H1 (cell line): ENCODE measurements around the gene STK32C. TPM values are rescaled to one million over a fixed set of nuclear protein-coding genes. Genes with fewer than 3 reads are reported as not detected.

Source experiments
- CTCF ChIA-PET: fragments of 300-600 bp; sonication (Branson Sonifier 250); formaldehyde crosslinking; loops from one replicate; lab custom pipeline; 2021; ENCODE audit not compliant: partially characterized antibody; lab: Charles Lee
- POLR2A ChIA-PET: fragments of 300-600 bp; sonication (Branson Sonifier 250); formaldehyde crosslinking; loops from one replicate; lab custom pipeline; 2021; ENCODE audit warnings: inconsistent platforms; ENCODE audit not compliant: partially characterized antibody; lab: Charles Lee
- DNase-seq, 2 experiments: peaks; one replicate each; pipeline versions ENCODE4 v3.0.0 to v3.0.0-alpha.2; 2010 to 2022; ENCODE audit warnings: low spot score in 2 of 2, low read depth in 1 of 2, mixed read lengths in 1 of 2
- FAIRE-seq: peaks from 2 replicates; lab custom pipeline; 2011; peaks lifted over from hg19 to GRCh38; lab: Jason Lieb, UNC
- H2AFZ ChIP-seq: 2 replicates; pipeline ENCODE4 v1.8.1; 2012; ENCODE audit warnings: low read length, inconsistent platforms
- H2AK5ac ChIP-seq: 2 replicates; pipeline ENCODE4 v1.6.1; 2013; ENCODE audit warnings: low read depth, low read length
- H2BK120ac ChIP-seq: replicated peaks from 2 replicates; pipeline ENCODE3; 2013; ENCODE audit warnings: low read depth, low read length, inconsistent platforms
- H2BK12ac ChIP-seq: 2 replicates; pipeline ENCODE4 v1.6.1; 2013; ENCODE audit warnings: low read depth, low read length
- H2BK15ac ChIP-seq: 2 replicates; pipeline ENCODE4 v1.6.1; 2013; ENCODE audit warnings: low read length
- H2BK20ac ChIP-seq: 2 replicates; pipeline ENCODE4 v1.6.1; 2013; ENCODE audit warnings: low read length
- H2BK5ac ChIP-seq: 2 replicates; pipeline ENCODE4 v1.6.1; 2013; ENCODE audit warnings: low read depth, low read length
- H3K14ac ChIP-seq: 2 replicates; pipeline ENCODE4 v1.6.1; 2013; ENCODE audit warnings: inconsistent platforms; ENCODE audit not compliant: insufficient read length
- H3K18ac ChIP-seq: 2 replicates; pipeline ENCODE4 v1.6.1; 2013; ENCODE audit warnings: low read length; ENCODE audit errors: extremely low read depth
- H3K23ac ChIP-seq: 2 replicates; pipeline ENCODE4 v1.6.1; 2013; ENCODE audit warnings: inconsistent platforms; ENCODE audit not compliant: insufficient read length
- H3K23me2 ChIP-seq: 2 replicates; pipeline ENCODE4 v1.6.1; 2013; ENCODE audit warnings: low read depth, low read length
- H3K27ac ChIP-seq: 2 replicates; pipeline ENCODE4 v1.6.1; 2011; ENCODE audit warnings: low read depth, low read length, inconsistent platforms
- H3K27me3 ChIP-seq, 4 experiments: replicated peaks in 1 of 4; 1 replicate in 1 of 4; 2 replicates in 3 of 4; pipeline versions ENCODE4 v1.6.1 to v1.8.1; 2011 to 2013; ENCODE audit warnings: low read length in 3 of 4, mild to moderate bottlenecking in 3 of 4, inconsistent platforms in 2 of 4, mixed read lengths in 2 of 4, moderate library complexity in 1 of 4; ENCODE audit not compliant: control insufficient read depth in 3 of 4, insufficient read depth in 3 of 4; ENCODE audit errors: extremely low read depth in 1 of 4
- H3K36me3 ChIP-seq, 4 experiments: 2 replicates each; pipeline versions ENCODE4 v1.6.1 to v1.8.1; 2011 to 2013; ENCODE audit warnings: mild to moderate bottlenecking in 4 of 4, low read length in 3 of 4, moderate library complexity in 2 of 4, control low read depth in 1 of 4, inconsistent platforms in 1 of 4; ENCODE audit not compliant: insufficient read depth in 4 of 4, control insufficient read depth in 2 of 4
- H3K4ac ChIP-seq: replicated peaks from 2 replicates; pipeline ENCODE3; 2013; ENCODE audit warnings: low read length, low read depth, mixed read lengths, inconsistent platforms; ENCODE audit not compliant: insufficient read length
- H3K4me1 ChIP-seq, 4 experiments: replicated peaks in 1 of 4; 1 replicate in 1 of 4; 2 replicates in 3 of 4; pipeline versions ENCODE4 v1.6.1 to v1.8.1; 2011 to 2013; ENCODE audit warnings: low read length in 3 of 4, inconsistent platforms in 2 of 4, mixed read lengths in 1 of 4; ENCODE audit not compliant: insufficient read depth in 4 of 4, control insufficient read depth in 3 of 4
- H3K4me2 ChIP-seq, 2 experiments: 2 replicates each; pipeline versions ENCODE4 v1.6.1 to v1.8.1; 2011 to 2013; ENCODE audit warnings: low read depth in 2 of 2, low read length in 2 of 2, control low read depth in 1 of 2, inconsistent platforms in 1 of 2, mild to moderate bottlenecking in 1 of 2; ENCODE audit not compliant: insufficient read depth in 1 of 2
- H3K4me3 ChIP-seq, 4 experiments: fragments of 200-600, 300-600 bp in 1 of 4; sonication (generic), shearing (Covaris generic), sonication (Bioruptor Twin) in 1 of 4; 2 replicates each; pipeline versions ENCODE4 v1.5.1 to v1.8.1; 2011 to 2016; ENCODE audit warnings: low read length in 4 of 4, low read depth in 3 of 4, control low read depth in 2 of 4, inconsistent platforms in 2 of 4, mild to moderate bottlenecking in 2 of 4, mixed read lengths in 1 of 4, moderate library complexity in 1 of 4; ENCODE audit not compliant: insufficient read depth in 2 of 4; ENCODE audit errors: extremely low read depth in 1 of 4
- H3K56ac ChIP-seq: replicated peaks from 2 replicates; pipeline ENCODE3; 2013; ENCODE audit warnings: low read depth, mild to moderate bottlenecking, mixed read lengths, low read length, inconsistent platforms; ENCODE audit not compliant: insufficient read length
- H3K79me1 ChIP-seq: 2 replicates; pipeline ENCODE4 v1.6.1; 2013; ENCODE audit warnings: low read depth, low read length, control low read depth
- H3K79me2 ChIP-seq, 2 experiments: 2 replicates each; pipeline versions ENCODE4 v1.6.1 to v1.8.1; 2012 to 2013; ENCODE audit warnings: low read length in 2 of 2, mild to moderate bottlenecking in 2 of 2, inconsistent platforms in 1 of 2; ENCODE audit not compliant: insufficient read depth in 2 of 2, control insufficient read depth in 1 of 2
- H3K9ac ChIP-seq, 4 experiments: replicated peaks in 1 of 4; 1 replicate in 1 of 4; 2 replicates in 3 of 4; pipeline versions ENCODE4 v1.6.1 to v1.8.1; 2011 to 2013; ENCODE audit warnings: low read depth in 3 of 4, low read length in 3 of 4, control low read depth in 2 of 4, mild to moderate bottlenecking in 2 of 4, moderate library complexity in 2 of 4, inconsistent platforms in 1 of 4; ENCODE audit errors: extremely low read depth in 1 of 4
- H3K9me3 ChIP-seq, 2 experiments: 2 replicates each; pipeline versions ENCODE4 v1.6.1 to v1.8.1; 2012 to 2013; ENCODE audit warnings: mild to moderate bottlenecking in 2 of 2, moderate library complexity in 2 of 2, control low read depth in 1 of 2, inconsistent platforms in 1 of 2, low read depth in 1 of 2, low read length in 1 of 2, mixed read lengths in 1 of 2; ENCODE audit not compliant: insufficient read depth in 2 of 2
- H4K20me1 ChIP-seq, 2 experiments: replicated peaks in 1 of 2; 2 replicates each; pipeline versions ENCODE3 to v1.8.1; 2011 to 2013; ENCODE audit warnings: inconsistent platforms in 2 of 2, low read length in 2 of 2, mild to moderate bottlenecking in 1 of 2; ENCODE audit not compliant: insufficient read depth in 2 of 2, control insufficient read depth in 1 of 2
- H4K5ac ChIP-seq: 2 replicates; pipeline ENCODE4 v1.6.1; 2013; ENCODE audit warnings: low read length, low read depth, mixed read lengths, inconsistent platforms; ENCODE audit not compliant: insufficient read length
- H4K8ac ChIP-seq: 2 replicates; pipeline ENCODE4 v1.8.0; 2013; ENCODE audit warnings: mild to moderate bottlenecking, moderate library complexity, low read length, inconsistent platforms; ENCODE audit not compliant: insufficient read depth; ENCODE audit errors: extremely low read depth
- H4K91ac ChIP-seq: replicated peaks from 2 replicates; pipeline ENCODE3; 2013; ENCODE audit warnings: low read length, mixed read lengths, inconsistent platforms; ENCODE audit not compliant: insufficient read length
- BRCA1 ChIP-seq: IDR thresholded peaks from 2 replicates; pipeline ENCODE4 v1.6.1; 2012; ENCODE audit warnings: low read depth, low read length, improper control_type of control experiment
- CEBPB ChIP-seq: IDR thresholded peaks from 2 replicates; pipeline ENCODE4 v1.6.1; 2012; ENCODE audit warnings: low read depth, low read length
- CREB1 ChIP-seq: IDR thresholded peaks from 2 replicates; pipeline ENCODE4 v1.6.1; 2012; ENCODE audit warnings: inconsistent platforms
- CTBP2 ChIP-seq: IDR thresholded peaks from 2 replicates; pipeline ENCODE4 v1.7.0; 2011; ENCODE audit warnings: borderline replicate concordance, mild to moderate bottlenecking, moderate library complexity, mixed read lengths, low read length; ENCODE audit not compliant: insufficient read depth, insufficient read length
- EGR1 ChIP-seq: IDR thresholded peaks from 2 replicates; pipeline ENCODE4 v1.6.1; 2011; ENCODE audit warnings: low read depth, low read length, borderline replicate concordance
- HDAC6 ChIP-seq: IDR thresholded peaks from one replicate; pipeline ENCODE4 v1.7.1; 2012; ENCODE audit warnings: low read depth, mild to moderate bottlenecking, inconsistent platforms, low read length, moderate library complexity
- SIX5 ChIP-seq: IDR thresholded peaks from 2 replicates; pipeline ENCODE4 v1.6.1; 2011; ENCODE audit warnings: mild to moderate bottlenecking, low read depth, low read length
- SP1 ChIP-seq: IDR thresholded peaks from 2 replicates; pipeline ENCODE4 v1.6.1; 2011; ENCODE audit warnings: low read depth, low read length
- SRF ChIP-seq: IDR thresholded peaks from 2 replicates; pipeline ENCODE4 v1.6.1; 2011; ENCODE audit warnings: mild to moderate bottlenecking, low read depth, low read length, moderate library complexity
- YY1 ChIP-seq: IDR thresholded peaks from 2 replicates; pipeline ENCODE4 v1.6.1; 2011; ENCODE audit warnings: low read depth, mild to moderate bottlenecking, low read length
- WGBS, 2 experiments: shearing (Covaris generic) in 1 of 2; methylation state at CpG; one replicate each; pipeline versions ENCODE4 v1.1.6 to v1.1.7; 2013 to 2015; ENCODE audit warnings: low lambda C conversion rate in 2 of 2, mixed read lengths in 2 of 2, inconsistent platforms in 1 of 2, low coverage in 1 of 2, missing lambda C conversion rate in 1 of 2; ENCODE audit not compliant: insufficient replicate concordance in 2 of 2, insufficient coverage in 1 of 2, insufficient read length in 1 of 2; ENCODE audit errors: extremely low coverage in 1 of 2, missing lambda C conversion rate in 1 of 2; 5-methylcytosine and 5-hydroxymethylcytosine counted together
- polyA plus RNA-seq, 7 experiments: library from polyadenylated mRNA; depleted of rRNA in 3 of 7; stranded (reverse) in 5 of 7; unstranded in 2 of 7; fragments of >200 nt in 5 of 7; fragments of 200-250 nt in 2 of 7; gene quantifications; 1 replicate in 5 of 7; 2 replicates in 1 of 7; 4 replicates in 1 of 7; pipeline versions ENCODE4 v1.2.1 to v1.2.3, GENCODE V29; 2011 to 2013; ENCODE audit warnings: missing spikeins in 2 of 7, mixed read lengths in 2 of 7
- total RNA-seq: library from RNA; stranded (reverse); fragmentation: NEBNext Ultra II Directional; extraction: Animal tissue kit (Norgen Biotek cat#: 25700); gene quantifications from 2 replicates; pipeline ENCODE4 v1.2.1, GENCODE V29; 2021

STK32C gene
- total and polyA plus RNA-seq, 2 of the 8 experiments (the other 6 are each of a cell fraction or from before 2014, with no cell fraction given): 10.6 to 15.6 TPM

DNA sequence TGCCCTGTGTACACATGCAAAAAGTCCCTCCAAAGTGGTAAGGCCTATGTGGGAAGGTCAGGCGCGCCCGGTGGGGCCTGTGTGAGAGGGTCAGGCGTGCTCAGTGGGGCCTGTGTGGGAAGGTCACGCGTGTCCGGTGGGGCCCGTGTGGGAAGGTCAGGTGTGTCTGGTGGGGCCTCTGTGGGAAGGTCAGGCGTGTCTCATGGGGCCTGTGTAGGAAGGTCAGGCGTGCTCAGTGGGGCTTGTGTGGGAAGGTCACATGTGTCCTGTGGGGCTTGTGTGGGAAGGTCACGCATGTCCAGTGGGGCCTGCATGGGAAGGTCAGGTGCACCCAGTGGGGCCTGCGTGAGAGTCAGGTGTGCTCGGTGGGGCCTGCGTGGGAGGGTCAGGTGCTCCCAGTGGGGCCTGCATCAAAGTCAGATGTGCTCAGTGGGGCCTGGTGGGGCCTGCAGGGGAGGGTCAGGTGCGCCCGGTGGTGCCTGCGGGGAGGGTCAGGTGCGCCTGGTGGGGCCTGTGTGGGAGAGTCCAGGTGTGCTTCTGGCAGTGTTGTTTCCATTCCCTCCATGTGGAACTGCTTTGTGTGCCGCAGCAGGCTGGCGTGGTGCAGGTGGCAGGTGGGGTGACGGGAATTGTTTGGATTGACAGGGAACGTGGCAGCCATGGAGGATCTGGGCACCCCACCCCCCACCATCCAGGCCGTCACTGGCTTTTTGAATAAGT is 39.6 kb upstream of the STK32C start:
- DNase-seq (no peak), FAIRE-seq (no peak)
- ChIA-PET POLR2A (interaction anchor here (1.3 kb wide), 1 partner anchor 8 kb away, joined by 3 read pairs; no protein-coding TSS in a partner anchor), CTCF (interaction anchor here (0.6 to 5.0 kb wide), 8 partner anchors 14 to 287 kb away, joined by 3 to 54 read pairs (median 3); no protein-coding TSS in a partner anchor)
- H3K4ac ChIP-seq: no peak overlapping the region
- H2BK5ac ChIP-seq: no peak overlapping the region
- no peak overlapping the region for H2AFZ ChIP-seq
- 90% methylated on average over 18 of the region's 23 CpGs; no CpG with 5 or more reads in 1 of the 2 experiments for WGBS, 2 experiments
- H4K20me1 ChIP-seq: no peaks in the 10 kb centered on the region
- no peak overlapping the region for H3K18ac ChIP-seq
- no peak overlapping the region for H3K56ac ChIP-seq
- no peaks in the 10 kb centered on the region for H3K79me1 ChIP-seq
- H4K91ac ChIP-seq: no peak overlapping the region
- H3K9me3 ChIP-seq: no peaks in the 10 kb centered on the region
- H2BK12ac ChIP-seq: no peak overlapping the region
- no peaks in the 10 kb centered on the region for H3K4me1 ChIP-seq
- H2BK20ac ChIP-seq: no peak overlapping the region
- no peaks in the 10 kb centered on the region for H3K23me2 ChIP-seq
- H2AK5ac ChIP-seq: no peak overlapping the region
- H3K27me3 ChIP-seq: peaks cover 0 to 2% (median 1%) of the 10 kb centered on the region in 4 experiments; a peak in 1 of 7 replicates
- no peak overlapping the region for H4K5ac ChIP-seq
- no peaks in the 10 kb centered on the region for H3K36me3 ChIP-seq
- H3K79me2 ChIP-seq: no peaks in the 10 kb centered on the region
- no peak overlapping the region for H3K14ac ChIP-seq
- peak overlapping the region; percentile 42; the same call in 1 of the 2 replicates for H4K8ac ChIP-seq
- no peak overlapping the region for H2BK120ac ChIP-seq
- no peak overlapping the region for H3K4me3 ChIP-seq
- H3K27ac ChIP-seq: no peak overlapping the region
- no peak overlapping the region for H3K4me2 ChIP-seq
- no peak overlapping the region for H2BK15ac ChIP-seq
- H3K9ac ChIP-seq: no peak overlapping the region
- no peak overlapping the region for H3K23ac ChIP-seq
- TF ChIP-seq CEBPB (no peak), CTBP2 (no peak), YY1 (no peak), BRCA1 (no peak), SRF (no peak), CREB1 (no peak), EGR1 (no peak), HDAC6 (no peak), SIX5 (no peak), SP1 (no peak)
